Spleen (tissue), 11 donors: ENCODE data around the gene ESRRB. TPM values are rescaled to one million over a fixed set of nuclear protein-coding genes. Genes with fewer than 3 reads are reported as not detected.
A peak's percentile ranks its signal among the peaks of the same experiment; 100 is the strongest.

Experiments
- DNase-seq: peaks from one replicate; pipeline ENCODE4 v3.0.0-alpha.2; 2020
- H3K27ac ChIP-seq, 8 donors: fragments of 200-600 bp; sonication (generic) in 7 of 8; 1 replicate in 4 of 8; 2 replicates in 4 of 8; pipeline versions ENCODE4 v1.5.0 to v1.8.0; 2016 to 2021; ENCODE audit warnings: inconsistent platforms in 4 of 8, mild to moderate bottlenecking in 4 of 8, moderate library complexity in 1 of 8
- H3K27me3 ChIP-seq, 7 donors: fragments of 200-600 bp; sonication (generic) in 6 of 7; replicated peaks in 1 of 7; 1 replicate in 4 of 7; 2 replicates in 3 of 7; pipeline versions ENCODE4 v1.5.0 to v1.8.0; 2016 to 2021; ENCODE audit warnings: inconsistent platforms in 3 of 7, mild to moderate bottlenecking in 1 of 7
- H3K36me3 ChIP-seq, 6 donors: fragments of 200-600 bp; sonication (generic) in 5 of 6; 1 replicate in 4 of 6; 2 replicates in 2 of 6; pipeline versions ENCODE4 v1.5.0 to v1.8.0; 2016 to 2021; ENCODE audit warnings: inconsistent platforms in 2 of 6
- H3K4me1 ChIP-seq, 6 donors: fragments of 200-600 bp; sonication (generic) in 5 of 6; 1 replicate in 3 of 6; 2 replicates in 3 of 6; pipeline versions ENCODE4 v1.5.0 to v1.8.0; 2016 to 2021; ENCODE audit warnings: inconsistent platforms in 3 of 6
- H3K4me3 ChIP-seq, 8 donors: fragments of 200-600 bp; sonication (generic) in 7 of 8; 1 replicate in 4 of 8; 2 replicates in 4 of 8; pipeline versions ENCODE4 v1.5.0 to v1.8.0; 2016 to 2021; ENCODE audit warnings: inconsistent platforms in 4 of 8, mild to moderate bottlenecking in 4 of 8, moderate library complexity in 2 of 8
- H3K9me3 ChIP-seq, 8 donors: fragments of 200-600 bp; sonication (generic) in 7 of 8; 1 replicate in 4 of 8; 2 replicates in 4 of 8; pipeline versions ENCODE4 v1.5.0 to v1.8.0; 2016 to 2021; ENCODE audit warnings: inconsistent platforms in 4 of 8
- POLR2A ChIP-seq, 3 donors: fragments of 450-650 bp; IDR thresholded peaks; one replicate each; pipeline ENCODE4 v1.5.1; 2017; ENCODE audit warnings: antibody characterized with exemption in 3 of 3, mild to moderate bottlenecking in 1 of 3
- POLR2AphosphoS5 ChIP-seq, 3 donors: sonication (generic); formaldehyde crosslinking; IDR thresholded peaks; one replicate each; pipeline ENCODE4 v1.5.1; 2017; ENCODE audit warnings: antibody characterized with exemption in 3 of 3
- WGBS, 5 donors: extraction: QIAGEN DNeasy Blood & Tissue Kit in 3 of 5; methylation state at CpG; one replicate each; pipeline versions ENCODE4 v1.1.5 to v1.1.7; 2013 to 2018; 5-methylcytosine and 5-hydroxymethylcytosine counted together
- intact Hi-C: fragments of 100-400 bp; cut with DNase I; formaldehyde crosslinking; loops from one replicate; pipeline ENCODE4 v1.15.0; 2023; ENCODE audit warnings: low total_unique reads
- polyA plus RNA-seq, 3 donors: library from polyadenylated mRNA; stranded (reverse); fragments of 200-250 nt; gene quantifications; one replicate each; pipeline ENCODE4 v1.2.1, GENCODE V29; 2013
- total RNA-seq, 7 donors: library from RNA; depleted of rRNA in 3 of 7; stranded (reverse); fragments of >200 nt in 3 of 7; fragmentation: NEBNext Ultra II Directional in 4 of 7; extraction: Animal tissue kit (Norgen Biotek cat#: 25700) in 4 of 7; gene quantifications; one replicate each; pipeline versions ENCODE4 v1.1.0 to v1.2.1, GENCODE V29; 2016 to 2021
- TF ChIP-seq, protein P1 (sequence below), 11 experiments: fragments of 200-600 bp in 7 of 11; fragments of 450-650 bp in 4 of 11; sonication (generic) in 4 of 11; IDR thresholded peaks in 8 of 11; conservative IDR thresholded peaks in 3 of 11; 1 replicate in 7 of 11; 2 replicates in 4 of 11; pipeline versions ENCODE4 v1.4.0 to v1.8.0; 2016 to 2021; ENCODE audit warnings: antibody characterized with exemption in 11 of 11, inconsistent platforms in 4 of 11, mild to moderate bottlenecking in 1 of 11
- donor health status: healthy with polysubstance abuse.
- donor health status: DM: no; HTN: no; CAD: no; lungs with moderate emphysema.
- donor health status: DM: no; HTN: no; CAD: no.
- donor health status: Bipolar disorder and iron deficiency.
- donor health status: healthy.
- donor health status: DM: no; HTN: no; CAD: no.
- donor health status: DM: yes; HTN: yes; CAD: no.

ESRRB gene
- total and polyA plus RNA-seq, 10 donors = 0.10 to 1.1 (median 0.72) TPM; not detected in 1

DNA sequence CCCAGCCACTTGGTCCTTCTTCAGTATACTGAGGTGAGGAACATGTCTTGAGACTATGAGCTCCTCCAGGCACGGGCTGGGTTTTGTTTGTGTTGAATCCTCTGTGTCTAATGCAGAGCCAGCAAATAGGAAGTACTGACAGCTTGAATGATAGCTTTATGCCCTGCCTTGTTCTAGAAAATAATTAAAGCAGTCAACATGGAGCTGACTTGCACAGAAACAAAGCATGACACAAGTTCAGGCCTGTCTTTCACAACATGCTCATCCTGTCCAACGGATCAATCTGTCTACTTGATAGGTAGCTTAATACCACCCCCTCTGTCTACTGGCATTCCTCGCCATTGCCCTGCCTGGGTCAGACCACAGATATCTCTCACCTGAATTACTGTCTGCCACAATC lies 140.9 kb downstream of the ESRRB start:
- Histone ChIP-seq H3K27me3 (peaks cover 0 to 27% (median 0%) of the 10 kb centered on the region in 7 donors), H3K36me3 (no peaks in the 10 kb centered on the region), H3K27ac (no peak overlapping the region), H3K4me3 (no peak overlapping the region), H3K9me3 (peaks cover 0 to 14% (median 10%) of the 10 kb centered on the region in 8 donors), H3K4me1 (peaks cover 0 to 19% (median 0%) of the 10 kb centered on the region in 6 donors)
- TF ChIP-seq POLR2AphosphoS5 (IDR thresholded peaks at IDR 0.05) (no peak), POLR2A (IDR thresholded peaks at IDR 0.05) (no peak)
- TF ChIP-seq, protein P1, sequence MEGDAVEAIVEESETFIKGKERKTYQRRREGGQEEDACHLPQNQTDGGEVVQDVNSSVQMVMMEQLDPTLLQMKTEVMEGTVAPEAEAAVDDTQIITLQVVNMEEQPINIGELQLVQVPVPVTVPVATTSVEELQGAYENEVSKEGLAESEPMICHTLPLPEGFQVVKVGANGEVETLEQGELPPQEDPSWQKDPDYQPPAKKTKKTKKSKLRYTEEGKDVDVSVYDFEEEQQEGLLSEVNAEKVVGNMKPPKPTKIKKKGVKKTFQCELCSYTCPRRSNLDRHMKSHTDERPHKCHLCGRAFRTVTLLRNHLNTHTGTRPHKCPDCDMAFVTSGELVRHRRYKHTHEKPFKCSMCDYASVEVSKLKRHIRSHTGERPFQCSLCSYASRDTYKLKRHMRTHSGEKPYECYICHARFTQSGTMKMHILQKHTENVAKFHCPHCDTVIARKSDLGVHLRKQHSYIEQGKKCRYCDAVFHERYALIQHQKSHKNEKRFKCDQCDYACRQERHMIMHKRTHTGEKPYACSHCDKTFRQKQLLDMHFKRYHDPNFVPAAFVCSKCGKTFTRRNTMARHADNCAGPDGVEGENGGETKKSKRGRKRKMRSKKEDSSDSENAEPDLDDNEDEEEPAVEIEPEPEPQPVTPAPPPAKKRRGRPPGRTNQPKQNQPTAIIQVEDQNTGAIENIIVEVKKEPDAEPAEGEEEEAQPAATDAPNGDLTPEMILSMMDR (IDR thresholded peaks at IDR 0.05 in 8 of 11, conservative IDR thresholded peaks at IDR 0.05 in 3 of 11) = no peak
- DNase-seq = peak; percentile 12
- intact Hi-C loops = no loop called here
- WGBS, 5 donors = 41 to 69% (median 63%) methylated on average over 3 of the region's 3 CpGs

DNA sequence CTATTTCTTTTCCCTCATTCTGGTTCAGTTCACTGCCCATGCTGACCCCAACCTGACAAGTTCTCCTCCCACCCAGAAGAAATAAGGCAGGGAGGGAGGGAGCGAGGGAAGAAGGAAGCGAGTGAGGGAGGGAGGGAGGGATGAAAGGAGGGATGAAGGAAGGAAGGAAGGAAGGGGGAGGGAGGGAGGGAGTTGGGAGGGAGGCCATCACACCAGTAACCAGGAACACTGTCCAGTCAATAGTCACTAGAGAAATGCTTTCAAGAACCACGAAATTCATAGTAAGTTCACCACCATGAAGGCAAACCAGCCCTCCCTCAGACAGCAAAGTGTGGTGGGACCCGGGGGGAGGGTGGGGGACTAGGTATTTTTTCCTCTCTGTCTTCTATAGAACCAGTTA lies 142.4 kb downstream of the ESRRB start:
- DNase-seq = no peak
- no peak overlapping the region for H3K4me3 ChIP-seq
- peaks cover 0 to 27% (median 0%) of the 10 kb centered on the region in 7 donors for H3K27me3 ChIP-seq
- peaks cover 0 to 15% (median 0%) of the 10 kb centered on the region in 6 donors for H3K4me1 ChIP-seq
- intact Hi-C loops = no loop called here
- TF ChIP-seq POLR2A (IDR thresholded peaks at IDR 0.05) = no peak
- 64 to 78% (median 76%) methylated on average over 2 to 4 of the region's 4 CpGs for WGBS, 5 donors
- no peaks in the 10 kb centered on the region for H3K36me3 ChIP-seq
- peaks cover 0 to 19% (median 12%) of the 10 kb centered on the region in 8 donors for H3K9me3 ChIP-seq
- no peak overlapping the region for H3K27ac ChIP-seq

DNA sequence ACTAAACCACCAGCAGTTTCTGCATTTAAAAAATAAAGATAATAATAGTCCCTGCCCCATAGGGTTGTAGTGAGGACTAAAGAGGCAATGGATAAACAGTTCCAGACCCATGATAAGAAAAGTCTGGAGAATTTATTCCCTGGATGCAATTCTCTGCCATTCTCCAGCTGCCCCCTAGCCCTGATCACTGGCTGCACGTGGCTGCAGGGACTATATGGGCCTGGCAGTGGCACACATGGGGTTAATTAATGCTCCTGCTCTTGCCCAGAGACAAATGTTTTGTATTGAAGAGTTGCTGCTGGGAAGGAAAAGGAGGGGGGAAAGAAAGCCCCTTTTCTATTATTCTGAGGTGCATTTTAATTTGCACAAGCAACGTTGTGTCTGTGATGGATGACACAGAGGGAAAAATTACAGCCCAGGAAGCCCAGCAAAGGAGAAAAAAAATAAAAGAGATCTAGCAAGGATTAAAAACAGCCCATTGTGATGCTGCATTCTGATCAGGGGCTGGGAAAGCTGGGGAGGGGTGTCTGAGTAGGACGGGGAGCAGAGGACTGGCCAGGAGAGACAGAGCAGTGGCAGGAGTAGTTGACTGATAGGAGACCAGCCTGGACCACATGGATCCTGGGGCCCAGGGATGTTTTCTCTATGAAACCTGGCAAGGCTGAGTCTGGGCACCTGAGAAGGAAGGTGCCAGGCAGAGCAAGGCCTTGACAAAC lies 149.3 kb downstream of the ESRRB start:
- Histone ChIP-seq H3K27ac (no peak overlapping the region), H3K4me3 (no peak overlapping the region), H3K27me3 (peaks cover 0 to 17% (median 0%) of the 10 kb centered on the region in 7 donors), H3K9me3 (peaks cover 0 to 19% (median 12%) of the 10 kb centered on the region in 8 donors), H3K36me3 (no peaks in the 10 kb centered on the region), H3K4me1 (no peaks in the 10 kb centered on the region)
- WGBS, 5 donors = 61 to 76% (median 70%) methylated on average over 3 of the region's 3 CpGs
- DNase-seq = peak; percentile 33
- intact Hi-C loops = no loop called here
- TF ChIP-seq POLR2AphosphoS5 (IDR thresholded peaks at IDR 0.05) (no peak), POLR2A (IDR thresholded peaks at IDR 0.05) (no peak)
- TF ChIP-seq, protein P1 (IDR thresholded peaks at IDR 0.05 in 8 of 11, conservative IDR thresholded peaks at IDR 0.05 in 3 of 11) = no peak

DNA sequence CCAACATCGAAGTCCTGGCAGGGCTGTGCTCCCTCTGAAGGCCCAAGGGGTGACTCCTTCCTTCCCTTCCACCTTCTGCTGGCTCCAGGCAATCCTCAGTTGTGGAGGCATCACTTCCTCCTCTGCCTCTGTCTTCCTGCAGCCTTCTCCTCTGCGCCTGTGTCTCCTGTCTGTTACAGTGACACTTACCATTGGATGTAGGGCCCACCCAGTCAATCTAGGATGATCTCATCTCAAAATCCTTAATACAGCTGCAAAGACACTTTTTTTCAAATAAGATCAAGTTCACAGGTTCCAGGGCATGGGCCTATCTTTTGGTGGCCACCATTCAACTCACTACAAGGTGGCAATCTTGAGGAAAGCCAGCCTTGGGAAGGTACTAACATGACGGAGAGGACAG lies 155.1 kb downstream of the ESRRB start:
- no peak overlapping the region for H3K27ac ChIP-seq
- DNase-seq = peak; percentile 35
- peaks cover 0 to 17% (median 0%) of the 10 kb centered on the region in 7 donors for H3K27me3 ChIP-seq
- H3K4me3 ChIP-seq = no peak overlapping the region
- 57 to 68% (median 67%) methylated on average over 3 of the region's 3 CpGs for whole genome bisulfite sequencing, 5 donors
- TF ChIP-seq POLR2AphosphoS5 (IDR thresholded peaks at IDR 0.05) (no peak), POLR2A (IDR thresholded peaks at IDR 0.05) (no peak)
- TF ChIP-seq, protein P1 (IDR thresholded peaks at IDR 0.05 in 8 of 11, conservative IDR thresholded peaks at IDR 0.05 in 3 of 11) = no peak
- no peaks in the 10 kb centered on the region for H3K36me3 ChIP-seq
- no peaks in the 10 kb centered on the region for H3K4me1 ChIP-seq
- no peaks in the 10 kb centered on the region for H3K9me3 ChIP-seq
- intact Hi-C loops = no loop called here
